Loucy (cell line): Measurements from ENCODE around the gene HDLBP.

Experiments used
- H2AFZ ChIP-seq: fragments of 200-600 bp; sonication (generic); 2 replicates; pipeline ENCODE4 v1.6.0; 2016; ENCODE audit warnings: antibody characterized with exemption, mild to moderate bottlenecking, low read length, moderate library complexity
- H3F3A ChIP-seq: fragments of 200-600 bp; 2 replicates; pipeline ENCODE4 v1.6.0; 2016; ENCODE audit warnings: antibody characterized with exemption, low read depth, mild to moderate bottlenecking
- H3K27me3 ChIP-seq: fragments of 200-600 bp; sonication (generic); 2 replicates; pipeline ENCODE4 v1.6.1; 2014; ENCODE audit warnings: low read length, mild to moderate bottlenecking; ENCODE audit not compliant: insufficient read depth, poor library complexity, severe bottlenecking
- H3K36me3 ChIP-seq: fragments of 200-600 bp; sonication (generic); 2 replicates; pipeline ENCODE4 v1.6.1; 2016; ENCODE audit warnings: low read length; ENCODE audit not compliant: insufficient read depth
- H3K4me1 ChIP-seq: fragments of 200-600 bp; sonication (generic); 2 replicates; pipeline ENCODE4 v1.5.1; 2014; ENCODE audit warnings: low read length, mild to moderate bottlenecking; ENCODE audit not compliant: insufficient read depth, poor library complexity, severe bottlenecking
- H3K4me2 ChIP-seq: fragments of 200-600 bp; sonication (generic); 2 replicates; pipeline ENCODE4 v1.6.0; 2014; ENCODE audit warnings: antibody characterized with exemption, low read length, low read depth, mild to moderate bottlenecking; ENCODE audit not compliant: poor library complexity, severe bottlenecking
- H3K4me3 ChIP-seq: fragments of 200-600 bp; sonication (generic); 2 replicates; pipeline ENCODE4 v1.5.1; 2014; ENCODE audit warnings: low read length, mild to moderate bottlenecking, mixed read lengths; ENCODE audit not compliant: poor library complexity, severe bottlenecking
- H3K79me2 ChIP-seq: fragments of 200-600 bp; sonication (generic); 2 replicates; pipeline ENCODE4 v1.6.1; 2014; ENCODE audit warnings: low read length; ENCODE audit not compliant: insufficient read depth
- H3K9ac ChIP-seq: fragments of 200-600 bp; sonication (generic); 2 replicates; pipeline ENCODE4 v1.6.0; 2014; ENCODE audit warnings: mild to moderate bottlenecking, low read depth, low read length, moderate library complexity; ENCODE audit not compliant: poor library complexity, severe bottlenecking
- H3K9me2 ChIP-seq: fragments of 200-600 bp; sonication (generic); replicated peaks from 2 replicates; pipeline ENCODE4 v1.6.1; 2016; ENCODE audit warnings: low read depth, low read length, mixed read lengths
- H3K9me3 ChIP-seq: fragments of 200-600 bp; sonication (generic); 2 replicates; pipeline ENCODE4 v1.6.1; 2014; ENCODE audit warnings: mild to moderate bottlenecking, antibody characterized with exemption, low read length, low read depth; ENCODE audit not compliant: insufficient read depth
- H4K20me1 ChIP-seq: fragments of 200-600 bp; sonication (generic); 2 replicates; pipeline ENCODE4 v1.6.0; 2014; ENCODE audit warnings: antibody characterized with exemption, low read length, mild to moderate bottlenecking; ENCODE audit not compliant: insufficient read depth, poor library complexity, severe bottlenecking
- EZH2phosphoT487 ChIP-seq: fragments of 200-600 bp; IDR thresholded peaks from 2 replicates; pipeline ENCODE4 v1.6.1; 2018; ENCODE audit warnings: antibody characterized with exemption, mild to moderate bottlenecking, moderate library complexity, borderline replicate concordance
- TF ChIP-seq, protein P1 (sequence below): fragments of 200-600 bp; sonication (generic); conservative IDR thresholded peaks from 2 replicates; pipeline ENCODE4 v1.5.1; 2014; ENCODE audit warnings: mild to moderate bottlenecking, antibody characterized with exemption, low read length

The HDLBP gene

DNA sequence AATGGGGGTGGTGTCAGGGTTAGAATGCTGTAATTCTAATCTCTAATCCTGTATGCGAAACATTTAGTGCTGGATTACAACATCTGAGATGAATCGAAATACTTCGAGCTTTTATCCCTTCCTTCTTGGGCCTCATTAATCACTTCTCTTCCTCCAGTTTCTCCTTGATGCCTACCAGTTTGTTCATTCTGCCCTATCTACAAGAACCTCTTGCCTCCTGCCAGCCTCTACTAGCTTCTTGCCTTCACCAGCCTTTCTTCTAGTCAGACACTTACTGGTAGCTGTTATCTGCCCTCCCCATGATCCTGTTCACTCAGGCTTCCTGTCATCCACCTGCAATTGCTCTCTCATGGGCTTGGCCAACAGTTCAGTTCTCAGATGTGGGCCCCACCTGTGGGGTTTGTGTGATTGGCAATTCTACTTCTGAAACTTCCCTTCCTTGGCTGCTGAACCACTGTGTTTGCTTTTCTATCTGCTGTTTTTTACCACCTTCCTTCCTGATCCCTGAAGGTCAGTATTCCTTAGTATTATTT, 25.2 kb upstream of the HDLBP start:
- Histone ChIP-seq H3F3A (no peaks in the 10 kb centered on the region), H3K9me2 (no peaks in the 10 kb centered on the region), H3K4me2 (no peak overlapping the region), H3K9me3 (no peaks in the 10 kb centered on the region), H3K4me1 (peaks cover 6% of the 10 kb centered on the region), H2AFZ (no peak overlapping the region), H3K9ac (no peak overlapping the region), H3K4me3 (no peak overlapping the region), H4K20me1 (peaks cover 17% of the 10 kb centered on the region), H3K79me2 (peaks cover 9% of the 10 kb centered on the region), H3K36me3 (peaks cover 87% of the 10 kb centered on the region), H3K27me3 (no peaks in the 10 kb centered on the region)
- TF ChIP-seq, protein P1, sequence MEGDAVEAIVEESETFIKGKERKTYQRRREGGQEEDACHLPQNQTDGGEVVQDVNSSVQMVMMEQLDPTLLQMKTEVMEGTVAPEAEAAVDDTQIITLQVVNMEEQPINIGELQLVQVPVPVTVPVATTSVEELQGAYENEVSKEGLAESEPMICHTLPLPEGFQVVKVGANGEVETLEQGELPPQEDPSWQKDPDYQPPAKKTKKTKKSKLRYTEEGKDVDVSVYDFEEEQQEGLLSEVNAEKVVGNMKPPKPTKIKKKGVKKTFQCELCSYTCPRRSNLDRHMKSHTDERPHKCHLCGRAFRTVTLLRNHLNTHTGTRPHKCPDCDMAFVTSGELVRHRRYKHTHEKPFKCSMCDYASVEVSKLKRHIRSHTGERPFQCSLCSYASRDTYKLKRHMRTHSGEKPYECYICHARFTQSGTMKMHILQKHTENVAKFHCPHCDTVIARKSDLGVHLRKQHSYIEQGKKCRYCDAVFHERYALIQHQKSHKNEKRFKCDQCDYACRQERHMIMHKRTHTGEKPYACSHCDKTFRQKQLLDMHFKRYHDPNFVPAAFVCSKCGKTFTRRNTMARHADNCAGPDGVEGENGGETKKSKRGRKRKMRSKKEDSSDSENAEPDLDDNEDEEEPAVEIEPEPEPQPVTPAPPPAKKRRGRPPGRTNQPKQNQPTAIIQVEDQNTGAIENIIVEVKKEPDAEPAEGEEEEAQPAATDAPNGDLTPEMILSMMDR: no peak
- TF ChIP-seq EZH2phosphoT487: no peak

DNA sequence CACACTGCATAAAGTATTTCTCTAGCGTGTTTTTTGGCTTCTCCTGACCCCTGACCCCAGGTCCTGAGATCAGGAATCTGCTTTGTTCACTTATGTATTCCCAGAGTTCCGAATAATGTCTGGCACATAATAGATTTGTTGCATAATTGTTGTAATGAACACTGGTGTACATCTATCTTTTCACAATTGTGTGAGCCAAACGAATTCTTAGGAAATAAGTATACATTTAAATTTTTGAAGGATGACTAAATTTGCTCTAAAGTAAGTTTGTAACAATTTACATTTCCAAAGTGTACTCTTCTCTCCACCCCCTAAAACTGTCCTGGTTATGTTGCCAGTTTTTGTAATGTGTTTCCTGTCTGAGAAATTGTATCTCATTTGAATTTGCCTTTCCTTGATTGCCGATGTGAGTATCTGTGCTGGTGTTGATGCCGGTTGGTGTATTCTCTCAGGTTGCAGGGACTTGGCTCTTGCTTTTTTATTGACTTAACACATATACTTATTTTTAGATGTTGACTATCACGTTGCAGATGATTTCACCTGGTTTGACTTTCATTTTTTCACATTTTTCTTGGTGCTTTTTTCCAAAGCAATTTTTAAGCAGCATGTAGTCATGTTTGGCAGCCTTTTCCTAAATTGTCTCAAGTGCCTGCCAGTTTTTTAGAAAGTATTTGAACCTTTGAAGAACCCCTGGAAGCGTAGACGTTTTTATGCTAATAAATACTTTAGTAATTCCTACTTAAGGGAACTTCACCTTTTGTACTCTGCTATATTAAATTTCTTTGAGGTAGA, 24.6 kb upstream of the HDLBP start:
- no peak overlapping the region for H3K9ac ChIP-seq
- H3K4me1 ChIP-seq: peaks cover 6% of the 10 kb centered on the region
- peaks cover 9% of the 10 kb centered on the region for H3K79me2 ChIP-seq
- H3K4me2 ChIP-seq: no peak overlapping the region
- TF ChIP-seq, protein P1: no peak
- no peak for TF ChIP-seq EZH2phosphoT487
- peaks cover 17% of the 10 kb centered on the region for H4K20me1 ChIP-seq
- H3K9me3 ChIP-seq: no peaks in the 10 kb centered on the region
- H3K27me3 ChIP-seq: no peaks in the 10 kb centered on the region
- no peak overlapping the region for H2AFZ ChIP-seq
- H3K36me3 ChIP-seq: peaks cover 87% of the 10 kb centered on the region
- H3K4me3 ChIP-seq: no peak overlapping the region
- H3K9me2 ChIP-seq: no peaks in the 10 kb centered on the region
- H3F3A ChIP-seq: no peaks in the 10 kb centered on the region

DNA sequence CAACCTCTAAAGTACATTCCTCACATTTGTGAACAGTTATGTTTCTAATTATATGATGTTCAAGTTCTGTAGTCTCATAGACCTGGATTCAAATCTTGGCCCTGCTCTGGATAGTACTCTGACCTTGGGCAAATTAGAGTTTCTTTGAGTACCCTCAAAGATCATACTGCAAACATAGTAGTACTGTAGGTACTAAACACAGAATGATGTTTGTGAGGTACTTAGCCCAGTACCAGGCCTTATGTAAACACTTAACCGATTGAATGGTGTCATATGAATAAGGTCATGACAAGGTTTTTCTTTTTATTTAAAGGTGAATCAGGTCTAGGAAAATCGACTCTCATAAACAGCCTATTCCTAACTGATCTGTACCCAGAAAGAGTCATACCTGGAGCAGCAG, 19.3 kb upstream of the HDLBP start:
- H3K36me3 ChIP-seq: peaks cover 68% of the 10 kb centered on the region
- H3K4me3 ChIP-seq: no peak overlapping the region
- H3K27me3 ChIP-seq: no peaks in the 10 kb centered on the region
- no peaks in the 10 kb centered on the region for H3F3A ChIP-seq
- H3K9me2 ChIP-seq: no peaks in the 10 kb centered on the region
- peaks cover 20% of the 10 kb centered on the region for H3K79me2 ChIP-seq
- H3K9me3 ChIP-seq: no peaks in the 10 kb centered on the region
- H3K9ac ChIP-seq: no peak overlapping the region
- no peaks in the 10 kb centered on the region for H3K4me1 ChIP-seq
- peaks cover 9% of the 10 kb centered on the region for H4K20me1 ChIP-seq
- TF ChIP-seq, protein P1: no peak
- TF ChIP-seq EZH2phosphoT487: no peak
- H3K4me2 ChIP-seq: no peak overlapping the region
- no peak overlapping the region for H2AFZ ChIP-seq
